CD4-positive, alpha-beta memory T cell (primary cell): ENCODE results near the gene SEC23B. TPM values are rescaled to one million over a fixed set of nuclear protein-coding genes. Genes with fewer than 3 reads are reported as not detected.

Source experiments
- CTCF ChIA-PET: fragments of 350-600 bp; sonication (Branson Sonifier 250); formaldehyde crosslinking; loops from one replicate; lab custom pipeline; 2021; ENCODE audit warnings: inconsistent platforms; ENCODE audit not compliant: partially characterized antibody; lab: Charles Lee
- POLR2A ChIA-PET: fragments of 350-600 bp; sonication (Branson Sonifier 250); formaldehyde crosslinking; loops from one replicate; lab custom pipeline; 2021; ENCODE audit not compliant: partially characterized antibody; lab: Charles Lee
- DNase-seq, 5 donors: peaks; one replicate each; pipeline versions ENCODE4 v3.0.0 to v3.0.0-alpha.2; 2020 to 2022; ENCODE audit warnings: mixed read lengths in 1 of 5
- H3K27ac ChIP-seq: one replicate; pipeline ENCODE4 v1.7.0; 2013; ENCODE audit warnings: low read depth, low read length
- H3K27me3 ChIP-seq: 2 replicates; pipeline ENCODE4 v1.7.0; 2013; ENCODE audit warnings: mild to moderate bottlenecking, low read length, moderate library complexity; ENCODE audit not compliant: insufficient read depth
- H3K36me3 ChIP-seq: 2 replicates; pipeline ENCODE4 v1.7.0; 2013; ENCODE audit warnings: mild to moderate bottlenecking, low read length, moderate library complexity; ENCODE audit not compliant: insufficient read depth
- H3K4me1 ChIP-seq: 2 replicates; pipeline ENCODE4 v1.7.0; 2013; ENCODE audit warnings: mild to moderate bottlenecking, low read length, moderate library complexity; ENCODE audit not compliant: insufficient read depth
- H3K4me3 ChIP-seq, 2 donors: one replicate each; pipeline ENCODE4 v1.7.0; 2013; ENCODE audit warnings: low read length in 2 of 2, mild to moderate bottlenecking in 1 of 2
- H3K9me3 ChIP-seq, 2 donors: one replicate each; pipeline ENCODE4 v1.7.0; 2013; ENCODE audit warnings: low read length in 2 of 2, control low read depth in 1 of 2; ENCODE audit not compliant: control insufficient read depth in 1 of 2
- H3K27ac Mint-ChIP-seq, 7 donors: one replicate each; pipeline ENCODE4 v1.8.0; 2020 to 2021; ENCODE audit warnings: mixed read lengths in 7 of 7, mild to moderate bottlenecking in 6 of 7, inconsistent platforms in 3 of 7, moderate library complexity in 3 of 7
- H3K27me3 Mint-ChIP-seq, 2 donors: one replicate each; pipeline ENCODE4 v1.8.0; 2020 to 2021; ENCODE audit warnings: mixed read lengths in 2 of 2
- H3K36me3 Mint-ChIP-seq, 2 donors: one replicate each; pipeline ENCODE4 v1.8.0; 2020 to 2021; ENCODE audit warnings: mixed read lengths in 2 of 2, inconsistent platforms in 1 of 2, mild to moderate bottlenecking in 1 of 2
- H3K4me1 Mint-ChIP-seq, 4 donors: one replicate each; pipeline ENCODE4 v1.8.0; 2020 to 2021; ENCODE audit warnings: mixed read lengths in 4 of 4, mild to moderate bottlenecking in 1 of 4
- H3K4me3 Mint-ChIP-seq, 8 donors: one replicate each; pipeline ENCODE4 v1.8.0; 2020 to 2021; ENCODE audit warnings: mixed read lengths in 8 of 8, mild to moderate bottlenecking in 7 of 8, moderate library complexity in 6 of 8, inconsistent platforms in 3 of 8
- H3K9me3 Mint-ChIP-seq, 8 donors: one replicate each; pipeline ENCODE4 v1.8.0; 2020 to 2021; ENCODE audit warnings: mixed read lengths in 8 of 8, mild to moderate bottlenecking in 5 of 8, inconsistent platforms in 3 of 8, moderate library complexity in 1 of 8
- intact Hi-C: fragments of 100-400 bp; cut with micrococcal nuclease; formaldehyde crosslinking; loops from one replicate; pipeline ENCODE4 v1.15.1; 2023
- microRNA-seq: library from miRNA; unstranded; fragments of <30 nt; microRNA quantifications from one replicate; pipeline ENCODE4 v1.2.0, GENCODE V29; 2021; ENCODE audit warnings: borderline replicate concordance, borderline number of aligned reads, borderline microRNAs expressed, mixed read lengths
- polyA plus RNA-seq, 2 donors: library from polyadenylated mRNA; unstranded; fragments of 300-500 nt; fragmentation: Illumina TruSeq; gene quantifications; one replicate each; pipeline ENCODE4 v1.2.3, GENCODE V29; 2021
- total RNA-seq, 2 experiments: library from RNA; stranded (reverse); gene quantifications; one replicate each; pipeline ENCODE4 v1.2.3, GENCODE V29; 2021

The SEC23B gene
- total and polyA plus RNA-seq, 4 experiments from 2014 or later, result 46.8 to 65.4 (median 53.4) TPM

DNA sequence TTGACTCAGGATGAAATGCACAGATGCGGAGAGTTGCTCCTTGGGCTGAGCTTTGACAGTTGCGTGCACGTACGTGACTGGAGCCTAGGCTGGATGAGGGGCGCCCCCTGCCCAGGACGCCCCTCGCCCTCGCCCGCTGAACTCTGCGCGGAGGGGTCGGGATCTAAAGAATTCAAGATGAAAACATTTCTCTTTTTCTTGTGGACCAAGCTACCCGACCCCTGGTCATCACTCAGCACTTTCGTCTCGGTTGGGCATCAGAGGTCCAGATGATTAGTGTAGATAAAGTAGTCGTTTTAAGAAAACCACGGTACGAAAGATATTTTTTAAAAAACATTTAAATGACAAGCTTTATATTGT lies 80.8 kb downstream of the SEC23B start:
- Histone ChIP-seq H3K27ac (peak overlapping the region; percentile 71), H3K36me3 (no peaks in the 10 kb centered on the region), H3K4me3 (peak overlapping the region; percentile 47 to 80), H3K4me1 (peaks cover 27% of the 10 kb centered on the region), H3K9me3 (no peaks in the 10 kb centered on the region), H3K27me3 (no peaks in the 10 kb centered on the region)
- peak overlapping the region; percentile 82 to 95 (median 91) for H3K4me3 Mint-ChIP-seq
- peak overlapping the region; percentile 88 to 97 (median 95) for H3K27ac Mint-ChIP-seq
- peak in 1 of 5 donors; percentile 4 for DNase-seq
- intact Hi-C loops, result loop anchor here (1.0 to 5.0 kb wide), 5 partner anchors 91 to 1429 kb away; partner anchors contain the start of genes DZANK1, NAA20, POLR3F and RBBP9
- CTCF ChIA-PET, result no interaction called here
- peaks cover 0 to 2% (median 0%) of the 10 kb centered on the region in 8 donors for H3K9me3 Mint-ChIP-seq
- H3K36me3 Mint-ChIP-seq, result peaks cover 0 to 3% of the 10 kb centered on the region in 2 donors
- H3K4me1 Mint-ChIP-seq, result peaks cover 18 to 27% (median 23%) of the 10 kb centered on the region in 4 donors
- peaks cover 4 to 5% of the 10 kb centered on the region in 2 donors for H3K27me3 Mint-ChIP-seq
- POLR2A ChIA-PET, result interaction anchor here (0.6 to 2.2 kb wide), 9 partner anchors 10 to 300 kb away, joined by 3 to 21 read pairs (median 4); partner anchors contain the start of genes DZANK1, POLR3F, SEC23B and SMIM26

DNA sequence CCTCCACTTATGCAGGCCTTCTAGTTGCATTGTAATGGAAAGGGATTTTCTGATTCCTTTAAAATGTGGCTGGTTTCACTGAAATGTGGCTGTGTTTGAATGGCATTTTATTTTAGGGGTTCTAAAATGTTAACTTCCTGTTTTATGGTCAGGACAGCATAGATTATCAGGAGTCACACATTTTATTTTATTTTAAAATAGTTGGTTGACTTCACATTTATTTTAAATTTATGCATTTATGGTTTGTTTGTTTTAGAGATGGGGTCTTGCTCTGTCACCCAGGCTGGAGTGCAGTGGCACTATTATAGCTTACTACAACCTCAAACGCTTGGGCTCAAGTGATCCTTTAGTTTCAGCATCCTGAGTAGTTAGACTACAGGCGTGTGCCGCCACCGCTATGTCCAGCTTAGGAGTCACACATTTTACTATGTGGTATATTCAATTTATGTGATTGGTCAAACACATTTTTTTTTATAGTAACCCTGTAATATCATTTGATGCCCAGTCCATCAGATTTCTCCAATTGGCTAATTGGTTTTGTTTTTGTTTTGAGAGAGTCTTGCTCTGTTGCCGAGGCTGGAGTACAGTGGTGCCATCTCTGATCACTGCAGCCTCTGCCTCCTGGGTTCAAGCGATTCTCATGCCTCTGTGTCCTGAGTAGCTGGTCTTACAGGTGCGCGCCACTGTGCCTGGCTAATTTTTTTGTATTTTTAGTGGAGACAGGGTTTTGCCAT lies 82.4 kb downstream of the SEC23B start:
- Mint-ChIP-seq H3K36me3 (peaks cover 4 to 15% of the 10 kb centered on the region in 2 donors), H3K4me1 (peaks cover 18 to 27% (median 23%) of the 10 kb centered on the region in 4 donors), H3K27me3 (no peaks in the 10 kb centered on the region), H3K27ac (peak overlapping the region in 6 of 7 donors; percentile 27 to 97 (median 64)), H3K9me3 (peaks cover 0 to 2% (median 0%) of the 10 kb centered on the region in 8 donors), H3K4me3 (peak overlapping the region in 5 of 8 donors; percentile 26 to 72 (median 40))
- DNase-seq, result no peak
- intact Hi-C loops, result loop anchor here (5.0 kb wide), 3 partner anchors 202 to 1427 kb away; partner anchors contain the start of genes NAA20 and ZNF133
- Histone ChIP-seq H3K27me3 (no peaks in the 10 kb centered on the region), H3K27ac (no peak overlapping the region), H3K4me3 (no peak overlapping the region), H3K36me3 (no peaks in the 10 kb centered on the region), H3K4me1 (peaks cover 27% of the 10 kb centered on the region), H3K9me3 (no peaks in the 10 kb centered on the region)
- POLR2A ChIA-PET, result interaction anchor here (2.2 kb wide), 2 partner anchors 23 to 83 kb away, joined by 12 to 21 read pairs; partner anchors contain the start of genes SEC23B and SMIM26
- CTCF ChIA-PET, result no interaction called here

DNA sequence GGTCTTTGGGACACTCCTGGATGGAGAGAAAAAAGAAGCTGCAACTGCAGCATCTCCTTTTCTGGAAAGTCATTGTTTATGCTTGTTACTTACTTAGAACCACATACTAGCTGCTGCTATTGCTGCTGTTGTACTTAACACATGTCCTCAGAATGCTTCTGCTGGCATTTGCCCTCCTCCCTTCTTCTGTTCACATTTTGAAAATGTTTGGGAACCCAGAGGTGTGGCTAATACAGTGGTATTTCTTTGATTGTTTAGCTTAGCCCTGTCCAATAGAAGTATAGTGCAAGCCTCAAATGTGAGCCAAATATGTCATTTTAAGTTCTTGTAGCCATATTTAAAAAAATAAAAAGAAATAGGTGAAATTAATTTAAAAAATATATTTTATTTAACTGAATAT lies 88.5 kb downstream of the SEC23B start:
- H3K4me3 Mint-ChIP-seq, result no peak overlapping the region
- intact Hi-C loops, result no loop called here
- POLR2A ChIA-PET, result interaction anchor here (0.5 to 0.7 kb wide), 3 partner anchors 11 to 314 kb away, joined by 3 to 5 read pairs (median 3); no protein-coding TSS in a partner anchor

DNA sequence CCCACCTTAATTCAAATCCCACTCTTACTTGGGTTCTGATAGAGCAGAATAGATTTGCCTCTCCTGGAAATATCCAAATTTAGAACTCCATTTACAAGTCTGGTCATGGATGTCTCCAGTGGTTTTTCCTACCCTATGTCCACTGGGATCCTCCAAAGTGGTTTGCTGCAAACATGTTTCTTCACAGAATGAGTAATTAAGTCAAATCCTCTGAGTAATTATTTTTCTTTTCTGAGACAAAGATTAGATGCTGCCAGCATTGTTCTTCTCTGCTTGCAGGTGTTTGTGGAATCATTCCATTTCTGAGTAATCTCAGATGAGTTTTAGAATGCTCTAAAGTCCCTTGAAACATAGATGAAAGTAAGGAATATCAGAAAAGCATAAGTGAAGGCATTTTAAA lies 102.0 kb downstream of the SEC23B start:
- Histone ChIP-seq H3K4me3 (no peak overlapping the region), H3K27ac (no peak overlapping the region), H3K4me1 (no peaks in the 10 kb centered on the region), H3K36me3 (no peaks in the 10 kb centered on the region), H3K9me3 (no peaks in the 10 kb centered on the region), H3K27me3 (no peaks in the 10 kb centered on the region)
- H3K4me3 Mint-ChIP-seq, result no peak overlapping the region
- DNase-seq, result no peak
- H3K4me1 Mint-ChIP-seq, result peaks cover 0 to 10% (median 4%) of the 10 kb centered on the region in 4 donors
- no peak overlapping the region for H3K27ac Mint-ChIP-seq
- no peaks in the 10 kb centered on the region for H3K27me3 Mint-ChIP-seq
- H3K36me3 Mint-ChIP-seq, result peaks cover 23 to 39% of the 10 kb centered on the region in 2 donors
- no peaks in the 10 kb centered on the region for H3K9me3 Mint-ChIP-seq
- intact Hi-C loops, result no loop called here
- POLR2A ChIA-PET, result no interaction called here
- CTCF ChIA-PET, result no interaction called here

More for the DNA sequence above, 88.5 kb downstream of the SEC23B start:
- Histone ChIP-seq H3K9me3 (no peaks in the 10 kb centered on the region), H3K4me3 (no peak overlapping the region), H3K27ac (no peak overlapping the region), H3K27me3 (no peaks in the 10 kb centered on the region), H3K36me3 (peaks cover 10% of the 10 kb centered on the region), H3K4me1 (no peaks in the 10 kb centered on the region)
- Mint-ChIP-seq H3K9me3 (no peaks in the 10 kb centered on the region), H3K36me3 (peaks cover 46 to 52% of the 10 kb centered on the region in 2 donors), H3K27me3 (no peaks in the 10 kb centered on the region), H3K27ac (peak overlapping the region in 1 of 7 donors; percentile 52), H3K4me1 (peaks cover 0 to 3% (median under 1%) of the 10 kb centered on the region in 4 donors)
- no peak for DNase-seq
- CTCF ChIA-PET, result no interaction called here

Small RNAs within 50 kb of the gene (microRNA-seq; reads per million reads assigned to microRNA genes)
- not detected for gene MIR3192

Other genes with a start within 250 kb of the SEC23B start
- gene ZNF133, start 219.4 kb upstream of the SEC23B start, total RNA-seq, result 10 to 100 TPM in 1 of 2 experiments, 1 to 10 TPM in 1; 9.1 to 11.8 TPM
- gene ZNF133, start 219.4 kb upstream of the SEC23B start, polyA plus RNA-seq, result 1 to 10 TPM; 4.0 to 8.7 TPM
- 1 to 10 TPM; 2.7 to 3.0 TPM for gene DZANK1, start 40.9 kb upstream of the SEC23B start, total RNA-seq
- 1 to 10 TPM in 1 of 2 donors, under 1 TPM in 1; 0.99 to 1.1 TPM for gene DZANK1, start 40.9 kb upstream of the SEC23B start, polyA plus RNA-seq
- gene POLR3F, start 40.5 kb upstream of the SEC23B start, total RNA-seq, result 1 to 10 TPM; 7.8 to 9.1 TPM
- gene POLR3F, start 40.5 kb upstream of the SEC23B start, polyA plus RNA-seq, result 1 to 10 TPM; 7.1 to 7.8 TPM
- gene RBBP9, start 10.7 kb upstream of the SEC23B start, total RNA-seq, result 1 to 10 TPM; 9.0 to 9.2 TPM
- 1 to 10 TPM; 8.4 to 9.0 TPM for gene RBBP9, start 10.7 kb upstream of the SEC23B start, polyA plus RNA-seq
- 10 to 100 TPM; 60.2 to 64.2 TPM for gene SMIM26, start 59.5 kb downstream of the SEC23B start, total RNA-seq
- gene SMIM26, start 59.5 kb downstream of the SEC23B start, polyA plus RNA-seq, result 100 to 1,000 TPM; 186 to 233 TPM
- gene DTD1, start 80.1 kb downstream of the SEC23B start, total RNA-seq, result 10 to 100 TPM; 15.9 to 18.1 TPM
- gene DTD1, start 80.1 kb downstream of the SEC23B start, polyA plus RNA-seq, result 10 to 100 TPM; 57.8 to 61.8 TPM